RPMI7951 (cell line): Measurements from ENCODE around the gene FOXO3. TPM values are rescaled to one million over a fixed set of nuclear protein-coding genes. Genes with fewer than 3 reads are reported as not detected.
"Not testable (repeated sequence)": the region's sequence is repeated elsewhere in the genome, so short reads cannot be mapped to it uniquely, and the experiment has no call there.

Experiments used
- DNase-seq: peaks from one replicate; pipeline ENCODE4 v3.0.0-alpha.2; 2012; ENCODE audit warnings: low read depth
- total RNA-seq: library from RNA; depleted of rRNA; stranded (reverse); fragments of >200 nt; shearing (Covaris generic); gene quantifications from 2 replicates; pipeline ENCODE4 v1.2.3, GENCODE V29; 2014

Gene FOXO3
- total RNA-seq, 1 experiment from 2014 or later = 19.0 TPM

DNA sequence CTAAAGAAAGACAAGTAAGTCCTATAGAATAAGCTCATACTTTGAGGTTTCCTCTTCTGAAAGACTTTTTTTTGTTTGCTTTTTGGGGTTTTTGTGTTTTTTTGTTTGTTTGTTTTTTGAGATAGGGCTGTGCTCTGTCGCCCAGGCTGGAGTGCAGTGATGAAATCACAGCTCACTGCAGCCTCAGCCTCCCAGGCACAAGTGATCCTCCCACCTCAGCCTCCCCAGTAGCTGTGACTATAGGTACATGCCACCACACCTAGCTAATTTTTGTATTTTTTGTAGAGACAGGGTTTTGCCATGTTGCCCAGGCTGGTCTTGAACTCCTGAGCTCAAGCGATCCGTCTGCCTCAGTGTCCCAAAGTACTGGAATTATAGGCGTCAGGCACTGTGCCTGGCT lies 98.1 kb downstream of the FOXO3 start:
- not testable (repeated sequence) for DNase-seq

DNA sequence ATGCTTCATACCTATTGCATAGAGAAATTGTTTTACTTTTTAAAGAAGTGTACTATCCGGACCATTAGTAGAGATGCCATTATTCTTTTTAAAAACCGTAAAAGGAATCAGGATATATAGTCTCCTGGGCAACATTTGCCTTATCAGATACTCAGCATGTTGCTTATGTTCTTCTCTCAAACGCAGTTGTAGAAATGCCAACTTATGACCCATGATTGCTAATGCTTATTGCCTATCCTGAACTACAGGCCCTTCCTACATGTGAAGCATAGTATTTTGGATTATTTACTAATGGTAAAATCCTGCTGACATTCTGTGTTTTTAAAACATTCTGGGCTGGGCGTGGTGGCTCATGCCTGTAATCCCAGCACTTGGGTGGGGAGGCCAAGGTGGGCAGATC lies 99.5 kb downstream of the FOXO3 start:
- no peak for DNase-seq

DNA sequence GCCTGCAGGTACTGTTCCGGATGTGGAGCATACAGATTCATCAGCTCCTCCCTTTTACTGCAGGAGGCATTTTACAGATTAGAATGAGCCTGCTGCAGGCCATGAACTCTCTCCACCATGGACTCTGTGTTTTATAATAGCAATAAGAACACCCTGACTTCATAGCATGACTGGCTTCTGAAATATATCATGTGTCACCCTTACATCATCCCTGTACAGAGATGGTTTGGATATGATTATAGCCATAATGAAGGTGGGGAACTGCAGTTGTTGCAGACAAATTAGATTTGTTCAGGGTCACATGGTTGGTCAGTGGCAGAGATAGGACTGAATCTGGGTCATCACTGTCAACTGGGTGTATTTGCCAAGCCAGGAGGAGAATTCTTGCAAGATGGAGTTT lies 100.7 kb downstream of the FOXO3 start:
- peak; percentile 28 for DNase-seq

DNA sequence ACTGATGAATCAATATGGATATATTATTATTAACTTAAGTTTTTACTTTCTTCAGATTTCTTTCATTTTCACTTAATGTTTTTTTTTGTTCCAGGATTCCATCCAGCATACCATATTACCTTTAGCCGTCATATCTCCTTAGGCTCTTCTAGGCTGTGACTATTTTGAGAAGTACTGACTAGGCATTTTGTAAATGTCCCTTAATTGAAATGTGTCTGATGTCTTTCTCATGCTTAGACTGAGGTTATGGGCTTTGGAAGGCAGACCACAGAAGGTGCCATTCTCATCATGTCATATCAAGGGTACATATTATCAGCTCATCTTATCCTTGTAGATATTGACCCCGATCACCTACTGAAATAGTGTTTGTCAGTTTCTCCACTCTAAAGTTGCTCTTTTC lies 101.3 kb downstream of the FOXO3 start:
- DNase-seq = no peak

DNA sequence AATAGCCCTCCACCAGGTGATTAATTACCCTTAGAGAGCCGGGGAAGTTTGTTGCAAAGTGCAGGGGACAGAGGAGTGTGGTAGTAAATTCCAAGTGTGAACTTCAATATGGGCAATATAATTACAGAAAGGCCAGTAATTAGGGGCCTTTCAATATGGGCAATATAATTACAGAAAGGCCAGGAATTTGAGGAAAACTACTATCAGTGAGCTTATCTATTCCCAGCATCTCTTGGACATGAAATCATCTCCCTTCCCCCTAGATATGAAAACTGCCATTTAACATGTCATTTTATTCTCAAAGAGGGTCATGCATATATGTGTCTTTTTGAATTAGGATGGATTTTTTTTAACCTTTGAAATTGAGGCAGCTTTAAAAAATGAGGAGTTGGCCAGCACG lies 102.0 kb downstream of the FOXO3 start:
- no peak for DNase-seq

DNA sequence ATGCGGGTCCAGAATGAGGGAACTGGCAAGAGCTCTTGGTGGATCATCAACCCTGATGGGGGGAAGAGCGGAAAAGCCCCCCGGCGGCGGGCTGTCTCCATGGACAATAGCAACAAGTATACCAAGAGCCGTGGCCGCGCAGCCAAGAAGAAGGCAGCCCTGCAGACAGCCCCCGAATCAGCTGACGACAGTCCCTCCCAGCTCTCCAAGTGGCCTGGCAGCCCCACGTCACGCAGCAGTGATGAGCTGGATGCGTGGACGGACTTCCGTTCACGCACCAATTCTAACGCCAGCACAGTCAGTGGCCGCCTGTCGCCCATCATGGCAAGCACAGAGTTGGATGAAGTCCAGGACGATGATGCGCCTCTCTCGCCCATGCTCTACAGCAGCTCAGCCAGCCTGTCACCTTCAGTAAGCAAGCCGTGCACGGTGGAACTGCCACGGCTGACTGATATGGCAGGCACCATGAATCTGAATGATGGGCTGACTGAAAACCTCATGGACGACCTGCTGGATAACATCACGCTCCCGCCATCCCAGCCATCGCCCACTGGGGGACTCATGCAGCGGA lies 102.9 kb downstream of the FOXO3 start:
- DNase-seq = not testable (repeated sequence)

DNA sequence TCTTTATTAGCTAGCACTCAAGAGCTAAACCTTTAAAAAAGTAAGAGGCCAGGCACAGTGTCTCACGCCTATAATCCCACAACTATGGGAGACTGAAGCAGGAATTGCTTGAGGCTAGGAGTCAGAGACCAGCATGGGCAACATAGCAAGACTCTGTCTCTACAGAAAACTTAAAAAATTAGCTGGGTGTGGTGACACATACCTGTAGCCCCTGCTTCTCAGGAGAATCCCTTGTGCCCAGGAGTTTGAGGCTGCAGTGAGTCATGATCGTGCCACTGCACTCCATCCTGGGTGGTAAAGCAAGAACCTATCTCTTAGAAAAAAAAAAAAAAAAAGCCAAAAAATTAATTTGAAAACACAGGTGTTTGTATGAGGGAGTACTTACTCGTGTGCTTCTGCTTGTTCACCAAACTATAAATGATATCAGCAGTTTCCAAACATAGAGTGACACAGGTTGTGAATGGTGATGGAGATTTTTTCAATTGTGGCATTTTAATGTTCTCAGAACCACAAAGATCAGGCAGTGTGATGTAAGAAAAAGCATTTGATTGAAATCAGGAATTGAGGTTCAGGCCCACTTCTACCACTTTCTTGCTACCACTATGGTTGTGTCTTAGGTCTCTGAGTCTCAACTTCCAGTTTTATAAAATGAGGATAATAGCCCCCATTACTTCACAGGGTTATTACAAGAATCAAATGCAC lies 104.9 kb downstream of the FOXO3 start:
- no peak for DNase-seq

DNA sequence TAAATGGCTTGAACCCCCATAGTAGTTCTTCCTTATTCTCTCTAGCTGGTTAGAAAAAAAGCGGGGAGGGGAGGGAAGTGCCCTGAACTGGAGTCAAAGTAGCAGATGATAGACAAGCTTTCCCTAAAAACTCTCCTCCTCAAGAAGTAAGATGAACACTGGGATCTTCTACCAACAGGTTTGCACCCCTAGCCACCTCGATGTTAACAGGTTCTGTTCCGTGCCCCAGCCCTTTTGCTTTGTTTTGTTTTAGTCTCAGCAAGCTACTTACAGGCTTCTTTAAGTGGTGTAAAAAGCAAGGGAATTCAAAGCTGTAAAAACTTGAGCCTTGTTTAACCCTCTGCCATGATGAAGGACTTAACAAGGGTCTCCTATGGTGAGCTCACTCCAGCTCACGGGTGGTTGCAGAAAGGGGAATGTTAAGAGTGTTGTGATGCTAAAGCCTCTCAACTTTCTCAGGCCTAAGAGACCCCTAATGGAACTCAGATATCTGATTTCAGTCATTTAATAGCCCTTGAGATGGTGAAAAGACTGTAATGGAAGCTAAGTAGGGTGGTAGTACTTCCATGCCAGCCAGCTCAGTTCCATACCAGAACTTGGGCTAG lies 106.0 kb downstream of the FOXO3 start:
- no peak for DNase-seq

DNA sequence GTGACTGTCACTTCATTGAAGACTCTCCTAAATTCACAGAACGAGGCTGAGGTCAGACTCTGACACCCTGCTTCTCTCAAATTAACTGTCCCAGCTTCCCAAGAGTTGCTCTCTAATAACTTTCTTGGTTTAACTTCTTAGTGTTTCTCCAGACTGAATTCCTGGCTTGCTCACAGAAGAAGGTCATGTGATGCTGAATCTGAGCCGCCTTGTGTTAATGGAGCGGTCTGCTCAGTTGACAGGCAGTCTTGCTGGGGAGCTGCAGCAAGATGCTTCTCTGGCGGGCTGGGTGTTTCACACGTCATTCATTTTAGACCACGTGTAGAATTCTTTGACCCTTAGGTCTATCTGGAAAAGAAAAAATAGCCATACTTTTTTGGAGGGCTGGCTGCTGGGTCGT lies 107.3 kb downstream of the FOXO3 start:
- no peak for DNase-seq

DNA sequence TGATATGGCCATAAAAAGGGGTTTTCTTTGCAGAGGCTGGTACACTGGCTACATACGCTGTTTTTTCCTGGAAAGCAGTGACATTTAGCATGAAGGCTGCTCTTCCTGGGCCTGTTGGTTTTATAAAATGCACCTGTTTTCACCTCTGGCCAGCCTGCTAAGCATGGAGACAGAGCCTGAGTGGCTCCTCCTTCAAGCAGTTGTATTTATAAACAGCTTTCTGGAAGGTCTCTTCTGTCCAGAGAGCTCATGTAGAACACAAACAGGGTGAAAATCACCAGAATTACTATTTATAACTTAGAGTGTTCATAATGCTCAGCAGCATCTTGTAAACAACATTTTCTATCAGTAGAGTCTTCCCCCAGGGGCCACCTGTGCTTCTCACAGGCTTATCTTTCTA lies 109.0 kb downstream of the FOXO3 start:
- DNase-seq = no peak

DNA sequence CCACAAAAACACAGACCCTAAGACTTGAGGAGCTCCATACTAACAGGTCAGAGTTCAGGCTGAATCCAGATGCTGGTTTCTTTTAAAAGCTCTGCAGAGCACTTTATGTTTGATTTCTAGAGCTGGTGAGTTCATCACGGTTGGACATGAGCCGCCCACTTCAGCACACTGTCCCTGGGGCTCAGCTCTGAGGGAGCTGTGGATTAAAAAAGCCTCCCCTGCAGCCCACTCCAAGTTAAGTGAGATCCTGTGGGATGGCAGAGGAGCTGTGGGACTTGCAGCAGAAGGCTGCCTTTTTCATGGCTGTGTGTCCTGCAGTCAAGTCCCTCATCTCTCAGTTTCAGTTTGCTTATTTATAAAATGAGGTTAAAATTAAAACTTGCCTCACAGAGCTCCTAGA lies 110.5 kb downstream of the FOXO3 start:
- no peak for DNase-seq

DNA sequence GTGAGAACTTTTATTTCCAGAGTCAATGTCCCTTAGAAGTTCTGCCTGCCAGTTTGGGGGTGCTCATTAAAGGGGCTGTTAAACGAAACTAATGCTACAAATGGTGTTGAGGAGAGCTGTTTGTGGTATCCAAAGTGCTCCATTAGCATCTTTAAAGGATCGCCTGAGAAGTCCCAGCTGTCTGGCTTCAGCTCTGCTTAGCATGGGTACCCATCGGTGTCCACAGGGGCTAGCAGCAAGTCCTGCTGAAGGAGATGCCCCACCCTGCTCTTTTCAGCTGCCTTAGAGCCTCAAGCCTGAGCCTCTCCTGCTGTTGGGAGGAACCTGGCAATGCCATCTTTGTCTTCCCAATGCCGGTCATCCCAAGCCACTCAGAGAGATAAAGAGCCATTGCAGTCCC lies 111.1 kb downstream of the FOXO3 start:
- DNase-seq = no peak

DNA sequence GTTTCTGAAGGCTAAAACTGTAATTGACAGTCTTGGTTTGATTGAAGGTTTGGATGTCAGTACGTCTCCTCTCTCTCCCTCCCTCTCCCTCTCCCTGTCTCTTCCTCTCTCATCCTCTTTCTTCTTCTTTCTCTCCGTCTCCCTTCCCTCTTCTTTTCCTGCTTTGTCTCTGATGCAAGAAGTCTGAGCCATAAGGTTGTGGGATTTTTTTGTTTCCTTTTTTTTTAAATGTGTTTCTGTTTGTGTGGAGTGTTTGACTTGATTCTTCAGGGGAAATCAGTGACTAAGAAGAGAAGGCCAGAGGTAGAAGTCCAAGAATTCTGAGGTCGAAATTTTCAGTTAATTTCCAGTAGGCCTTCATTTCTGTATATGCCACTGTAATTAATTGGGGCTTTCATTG lies 111.9 kb downstream of the FOXO3 start:
- no peak for DNase-seq

DNA sequence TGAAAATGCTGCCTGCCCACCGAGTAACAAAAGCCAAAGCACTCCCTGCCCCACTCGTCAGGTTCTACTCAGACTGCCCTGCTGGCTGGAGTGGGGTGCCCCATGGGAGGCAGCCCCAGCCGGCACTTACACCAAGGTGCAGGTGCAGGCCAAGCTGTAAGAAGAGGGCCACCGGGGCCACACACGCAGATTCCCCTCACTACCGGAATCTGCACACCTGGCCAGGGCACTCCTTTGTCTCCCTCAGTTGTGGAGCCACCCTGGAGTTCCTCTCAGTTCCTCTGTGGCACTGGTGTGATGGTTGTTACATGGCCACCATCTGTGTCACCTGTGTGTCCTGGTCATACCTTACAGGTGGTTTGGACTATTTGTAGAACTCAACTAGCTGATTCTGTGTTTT lies 112.4 kb downstream of the FOXO3 start:
- no peak for DNase-seq

DNA sequence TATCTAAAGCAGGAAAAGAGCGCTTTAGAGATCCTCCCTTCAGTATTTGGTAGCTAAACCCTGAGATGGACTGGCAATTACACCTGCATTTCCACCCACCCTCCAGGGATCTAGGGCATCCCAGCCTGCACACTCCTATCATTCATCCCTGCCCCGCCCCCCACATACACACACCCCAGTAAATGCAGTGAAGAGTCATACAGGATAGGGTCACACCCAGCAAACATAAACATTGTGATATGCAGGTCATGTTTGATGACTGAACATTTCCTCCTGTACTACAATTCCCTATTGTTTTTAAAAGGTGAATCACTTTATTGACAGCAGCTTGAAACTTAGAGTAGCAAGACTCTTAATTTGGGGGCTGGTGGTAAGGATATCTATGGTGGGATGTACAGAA lies 112.9 kb downstream of the FOXO3 start:
- DNase-seq = no peak

DNA sequence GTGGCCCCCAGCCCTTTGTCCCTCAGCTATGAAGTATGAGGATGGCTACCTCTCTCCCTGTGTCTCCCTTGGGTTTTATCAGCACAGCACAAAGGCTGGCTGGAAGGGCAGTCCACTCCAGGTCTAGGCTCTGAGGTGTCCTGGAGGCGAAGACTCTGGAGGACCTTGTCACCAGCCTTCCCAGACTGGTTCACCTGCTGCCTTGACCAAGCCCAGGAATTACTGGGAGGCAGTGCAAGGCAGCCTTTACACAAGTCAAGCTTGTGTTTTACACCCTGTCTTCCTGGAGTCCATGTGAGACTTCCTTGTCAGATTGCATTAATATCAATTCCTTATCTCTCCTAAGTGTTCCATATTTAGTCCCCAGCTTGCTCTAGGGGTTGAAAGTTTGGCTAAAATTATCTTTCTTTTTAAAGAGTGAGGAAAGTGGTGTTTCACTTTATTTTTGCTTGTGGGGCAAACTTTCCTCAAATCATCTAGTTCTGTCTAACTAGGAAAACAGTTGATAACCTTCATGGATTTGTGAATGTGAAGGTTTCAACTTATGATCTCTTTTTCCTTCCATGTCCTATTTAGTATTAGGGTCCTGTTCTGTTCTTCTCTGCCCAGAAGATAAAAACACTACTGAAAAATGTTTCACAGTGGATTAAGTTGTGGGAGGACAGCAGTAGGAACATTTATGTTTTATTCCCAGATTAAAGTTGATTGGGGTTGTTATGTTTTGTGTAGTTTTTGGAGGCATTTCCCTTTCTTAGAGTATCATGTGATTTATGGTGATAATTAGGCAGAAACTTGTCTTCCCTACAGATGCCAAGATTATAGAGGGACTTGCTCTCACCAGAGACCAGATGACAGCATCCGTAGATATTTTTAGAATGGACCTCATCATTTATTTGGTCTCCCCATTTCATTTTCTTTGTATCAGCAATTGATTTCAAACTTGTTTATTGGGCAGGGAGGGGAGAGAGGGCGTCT lies 114.8 kb downstream of the FOXO3 start:
- DNase-seq = no peak

DNA sequence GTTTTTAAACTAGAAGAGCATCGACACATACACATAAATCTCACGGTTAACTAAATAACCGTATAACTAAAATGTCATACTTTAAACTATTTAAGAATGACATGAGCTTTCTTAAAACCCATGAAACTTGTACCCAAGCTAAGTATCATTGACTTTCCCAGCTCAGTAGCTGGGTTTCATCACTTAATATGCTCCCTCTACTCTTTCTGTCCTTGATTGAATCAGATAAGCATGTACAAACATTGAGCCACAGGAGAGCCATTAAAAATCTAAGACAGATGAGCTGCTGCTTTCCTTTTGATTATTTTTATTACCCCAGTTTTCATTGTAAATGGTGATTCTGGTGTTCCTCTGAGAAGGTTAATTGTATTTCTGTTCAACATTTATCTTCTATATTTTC lies 115.8 kb downstream of the FOXO3 start:
- DNase-seq = no peak

DNA sequence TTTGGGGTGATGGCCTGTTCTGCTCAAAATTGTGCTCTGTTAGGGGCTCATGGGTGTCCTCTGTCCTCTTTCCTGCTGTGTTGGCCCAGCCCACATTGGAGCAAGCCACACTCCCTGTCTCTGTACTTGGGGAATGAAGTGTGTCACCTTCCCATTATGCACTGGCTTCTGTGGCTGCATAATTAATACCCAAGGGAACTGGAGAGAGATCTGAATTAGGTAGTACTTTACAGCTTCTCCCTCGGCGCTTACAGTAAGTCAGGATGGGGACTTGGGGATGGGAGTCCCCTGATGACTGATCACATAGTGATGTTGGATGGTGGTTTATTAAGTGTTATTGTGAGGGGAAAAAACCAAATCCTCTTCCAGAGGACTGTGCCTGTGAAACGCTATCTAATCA lies 116.6 kb downstream of the FOXO3 start:
- DNase-seq = no peak

DNA sequence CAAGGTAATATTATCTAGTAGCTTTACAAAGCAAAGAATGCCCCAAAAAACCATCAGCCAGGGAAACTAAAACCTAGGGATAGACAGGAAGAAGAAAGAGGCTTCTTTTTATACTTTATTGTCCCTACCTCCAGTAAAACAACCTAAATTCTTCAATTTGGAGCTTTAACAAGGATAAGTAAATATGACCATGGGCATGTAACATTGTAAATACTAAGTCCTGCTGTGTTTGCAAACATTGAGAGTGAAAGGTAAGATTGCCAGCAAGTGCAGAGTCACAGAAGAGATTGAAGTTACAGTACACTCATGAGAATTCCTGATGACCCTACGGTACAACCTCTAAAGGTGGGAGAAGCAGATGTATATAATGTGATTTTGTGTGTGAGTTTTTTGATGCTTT lies 117.2 kb downstream of the FOXO3 start:
- DNase-seq = no peak

DNA sequence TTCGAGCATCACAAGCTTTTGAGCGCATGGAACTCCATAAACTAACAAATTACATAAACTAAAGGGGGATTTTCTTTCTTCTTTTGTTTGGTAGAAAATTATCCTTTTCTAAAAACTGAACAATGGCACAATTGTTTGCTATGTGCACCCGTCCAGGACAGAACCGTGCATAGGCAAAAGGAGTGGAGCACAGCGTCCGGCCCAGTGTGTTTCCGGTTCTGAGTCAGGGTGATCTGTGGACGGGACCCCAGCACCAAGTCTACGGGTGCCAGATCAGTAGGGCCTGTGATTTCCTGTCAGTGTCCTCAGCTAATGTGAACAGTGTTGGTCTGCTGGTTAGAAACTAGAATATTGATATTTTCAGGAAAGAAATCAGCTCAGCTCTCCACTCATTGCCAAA lies 119.6 kb downstream of the FOXO3 start:
- DNase-seq = not testable (repeated sequence)

DNA sequence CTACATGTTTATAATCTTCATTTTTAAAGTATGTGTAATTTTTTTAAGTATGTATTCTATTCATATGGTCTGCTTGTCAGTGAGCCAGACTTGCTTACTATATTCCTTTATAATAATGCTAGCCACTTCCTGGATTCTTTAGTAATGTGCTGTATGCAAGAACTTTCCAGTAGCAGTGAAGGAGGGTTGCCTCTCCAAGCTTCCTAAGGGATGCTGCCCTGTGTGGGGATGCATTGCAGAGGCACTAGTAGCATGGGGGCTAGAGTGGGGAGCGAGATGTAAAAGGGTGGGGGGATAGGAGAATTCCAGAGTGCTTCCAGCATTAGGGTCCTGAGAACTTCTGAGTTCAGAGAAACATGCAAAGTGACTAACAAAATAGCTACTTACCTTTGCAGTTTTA lies 121.0 kb downstream of the FOXO3 start:
- not testable (repeated sequence) for DNase-seq

DNA sequence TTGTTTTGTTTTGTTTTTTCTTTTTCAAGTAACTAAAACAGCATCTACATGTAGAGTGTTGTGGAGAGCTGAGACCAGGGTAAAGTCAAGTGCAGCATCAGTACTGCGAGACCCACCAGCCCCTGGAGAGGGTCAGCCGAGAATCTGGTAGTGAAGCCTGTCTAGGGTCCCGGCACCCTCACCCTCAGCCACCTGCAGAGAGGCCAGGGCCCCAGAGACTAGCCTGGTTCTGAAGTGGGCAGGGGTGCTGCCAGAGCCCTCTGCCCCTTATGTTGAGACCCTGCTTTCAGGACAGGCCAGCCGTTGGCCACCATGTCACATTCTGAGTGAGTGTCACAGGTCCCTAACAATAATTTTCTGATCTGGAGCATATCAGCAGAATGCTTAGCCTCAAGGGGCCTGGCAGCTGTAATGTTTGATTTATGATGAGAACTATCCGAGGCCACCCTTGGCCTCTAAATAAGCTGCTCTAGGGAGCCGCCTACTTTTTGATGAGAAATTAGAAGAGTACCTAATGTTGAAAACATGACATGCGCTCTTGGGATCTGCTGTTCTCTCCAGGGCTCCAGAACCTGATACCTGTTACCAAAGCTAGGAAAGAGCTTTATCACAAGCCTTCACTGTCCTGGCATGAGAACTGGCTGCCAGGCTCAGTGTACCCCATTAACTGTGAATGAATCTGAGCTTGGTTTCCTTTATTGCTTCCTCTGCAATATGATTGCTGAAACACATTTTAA lies 121.8 kb downstream of the FOXO3 start:
- not testable (repeated sequence) for DNase-seq
